GM13977 (cell line): ENCODE results near the gene COL15A1.

ENCODE experiments used
- DNase-seq: peaks from one replicate; pipeline ENCODE4 v3.0.0; 2012; ENCODE audit warnings: low spot score
- in situ Hi-C: fragments of 300-500 bp; cut with MboI; formaldehyde crosslinking; loops from one replicate; pipeline ENCODE4 v1.12.0; 2022; ENCODE audit warnings: low sequenced_read_pairs, low pct_unique_long_range_greater_than_20kb, mixed read lengths, inconsistent platforms; ENCODE audit not compliant: unreplicated experiment
- TF ChIP-seq, protein P1 (sequence below): IDR thresholded peaks from 2 replicates; pipeline ENCODE4 v1.5.1; 2012; ENCODE audit warnings: mild to moderate bottlenecking, control low read depth; ENCODE audit not compliant: insufficient read depth; ENCODE audit errors: extremely low read depth, missing control alignments

The COL15A1 gene

DNA sequence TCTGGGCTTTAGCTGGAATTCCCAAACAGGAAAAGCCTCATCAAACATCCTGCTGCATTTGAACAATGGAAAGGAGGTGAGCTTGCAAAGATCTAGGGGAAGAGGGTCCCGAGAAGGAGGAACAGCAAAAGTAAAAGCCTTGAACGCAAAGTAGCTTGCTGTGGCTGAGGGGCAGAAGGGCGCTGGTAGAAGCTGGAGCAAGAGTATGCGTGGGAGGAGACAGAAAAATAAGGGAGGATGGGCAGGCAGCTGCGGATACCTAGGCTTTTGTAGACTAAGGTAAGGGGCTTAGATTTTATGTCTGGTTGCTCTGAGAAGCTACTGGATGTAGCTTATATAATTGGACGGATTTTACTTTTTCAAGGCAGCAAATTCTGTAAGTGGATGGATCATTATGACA, 139.3 kb downstream of the COL15A1 start:
- TF ChIP-seq, protein P1, sequence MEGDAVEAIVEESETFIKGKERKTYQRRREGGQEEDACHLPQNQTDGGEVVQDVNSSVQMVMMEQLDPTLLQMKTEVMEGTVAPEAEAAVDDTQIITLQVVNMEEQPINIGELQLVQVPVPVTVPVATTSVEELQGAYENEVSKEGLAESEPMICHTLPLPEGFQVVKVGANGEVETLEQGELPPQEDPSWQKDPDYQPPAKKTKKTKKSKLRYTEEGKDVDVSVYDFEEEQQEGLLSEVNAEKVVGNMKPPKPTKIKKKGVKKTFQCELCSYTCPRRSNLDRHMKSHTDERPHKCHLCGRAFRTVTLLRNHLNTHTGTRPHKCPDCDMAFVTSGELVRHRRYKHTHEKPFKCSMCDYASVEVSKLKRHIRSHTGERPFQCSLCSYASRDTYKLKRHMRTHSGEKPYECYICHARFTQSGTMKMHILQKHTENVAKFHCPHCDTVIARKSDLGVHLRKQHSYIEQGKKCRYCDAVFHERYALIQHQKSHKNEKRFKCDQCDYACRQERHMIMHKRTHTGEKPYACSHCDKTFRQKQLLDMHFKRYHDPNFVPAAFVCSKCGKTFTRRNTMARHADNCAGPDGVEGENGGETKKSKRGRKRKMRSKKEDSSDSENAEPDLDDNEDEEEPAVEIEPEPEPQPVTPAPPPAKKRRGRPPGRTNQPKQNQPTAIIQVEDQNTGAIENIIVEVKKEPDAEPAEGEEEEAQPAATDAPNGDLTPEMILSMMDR = no peak
- in situ Hi-C loops = no loop called here
- DNase-seq = no peak

DNA sequence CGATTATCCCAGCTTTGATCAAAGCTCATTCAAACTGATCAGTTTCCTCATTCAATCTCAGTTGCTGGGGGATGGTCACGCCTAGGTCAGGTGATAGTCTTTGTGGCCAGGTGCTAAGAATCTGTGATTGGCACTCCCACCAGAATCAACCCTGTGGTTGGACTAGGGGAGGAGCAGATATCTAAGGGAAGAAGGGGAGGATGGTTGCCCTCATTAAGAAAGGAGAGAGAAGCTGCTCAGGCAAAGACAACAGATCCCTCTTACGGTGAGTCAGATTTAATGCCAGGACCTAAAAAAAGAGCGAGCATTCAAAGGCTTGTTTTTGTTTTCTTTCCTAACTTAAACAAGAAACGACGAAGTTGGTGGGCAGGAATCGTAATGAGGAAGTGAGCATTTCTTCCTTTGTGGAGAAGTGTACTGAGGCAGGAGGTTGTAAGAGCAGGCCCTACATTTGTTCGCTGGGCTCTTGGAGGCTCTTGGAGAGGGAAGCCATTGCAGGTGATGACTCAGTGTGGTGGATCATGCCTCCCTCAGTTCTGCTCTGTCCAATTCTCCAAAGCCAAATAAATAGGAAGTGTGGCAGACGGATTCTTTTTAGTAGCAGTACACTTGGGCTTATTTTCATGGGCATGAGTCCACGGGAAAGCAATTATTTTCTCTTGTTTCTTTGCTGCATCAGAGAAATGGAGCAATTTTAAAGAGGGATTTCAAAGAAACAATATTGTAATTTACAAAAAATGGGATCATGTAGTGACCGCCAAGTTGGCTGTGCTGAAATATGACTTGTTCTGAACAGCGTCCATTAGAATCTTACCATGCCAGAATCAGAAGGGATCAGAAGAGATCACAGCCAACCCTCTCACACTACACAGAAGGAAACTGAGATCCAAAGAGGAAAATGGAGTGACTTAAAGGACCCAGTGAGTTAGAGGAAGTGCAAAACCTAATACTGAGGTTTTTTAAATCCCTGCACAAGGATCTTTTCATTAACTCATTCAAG, 142.5 kb downstream of the COL15A1 start:
- TF ChIP-seq, protein P1 = no peak
- DNase-seq = no peak
- in situ Hi-C loops = no loop called here

DNA sequence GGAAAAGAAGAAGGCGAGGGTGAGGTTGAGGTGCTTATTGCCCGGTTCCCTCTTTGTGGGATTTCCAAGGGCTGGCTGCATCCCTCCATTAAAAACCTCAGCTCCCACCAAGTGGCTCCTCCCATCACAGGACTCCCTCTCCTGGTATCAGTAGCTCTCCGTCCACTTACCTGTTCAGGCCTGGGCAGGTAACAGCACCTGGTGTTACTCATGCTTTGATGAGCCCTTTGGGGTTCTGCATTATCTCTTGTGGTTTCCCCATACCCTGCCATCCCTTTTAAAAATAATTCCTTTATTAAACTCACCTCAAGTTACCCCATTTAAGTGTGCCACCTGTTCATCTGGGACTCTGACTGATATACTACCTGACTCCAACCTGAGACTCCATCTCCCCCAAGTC, 143.8 kb downstream of the COL15A1 start:
- DNase-seq = no peak
- in situ Hi-C loops = no loop called here

DNA sequence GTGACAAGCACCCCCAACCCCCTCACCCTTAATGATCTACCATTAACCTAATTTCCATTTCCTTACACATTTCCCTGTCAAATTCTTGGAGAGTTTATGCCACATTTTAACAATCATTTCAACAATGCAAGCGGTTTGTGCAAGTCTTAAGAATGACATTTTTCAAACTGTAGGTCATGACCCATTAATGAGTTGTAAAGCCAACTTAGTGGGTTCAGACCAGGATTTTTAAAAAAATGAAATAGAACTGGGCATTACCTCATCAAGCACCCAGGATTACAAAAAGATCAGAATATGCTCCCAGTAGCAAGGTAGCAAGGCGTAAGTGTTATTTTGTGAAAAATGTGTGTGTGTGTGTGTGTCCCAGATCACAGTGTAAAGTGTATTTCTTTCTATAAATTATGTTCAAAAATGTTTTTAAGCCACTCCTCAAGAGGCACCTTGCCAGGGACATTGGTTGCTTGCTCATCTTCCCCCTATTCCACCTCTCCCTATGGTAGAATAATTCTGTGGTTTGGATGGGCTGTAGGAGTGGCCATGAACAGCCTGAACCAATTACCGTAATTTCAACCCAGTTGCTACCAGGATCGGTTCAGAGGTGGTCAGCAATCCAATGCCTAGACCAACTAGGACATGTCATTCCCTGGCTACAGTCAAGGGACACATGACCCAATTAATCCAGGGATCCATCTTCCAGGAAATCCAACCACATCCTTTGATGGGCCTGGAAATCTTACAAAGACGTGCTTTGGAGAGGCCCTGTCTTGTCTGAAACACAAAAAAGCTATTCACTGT, 146.8 kb downstream of the COL15A1 start:
- in situ Hi-C loops = no loop called here

More for the DNA sequence above, 143.8 kb downstream of the COL15A1 start:
- TF ChIP-seq, protein P1 = no peak

DNA sequence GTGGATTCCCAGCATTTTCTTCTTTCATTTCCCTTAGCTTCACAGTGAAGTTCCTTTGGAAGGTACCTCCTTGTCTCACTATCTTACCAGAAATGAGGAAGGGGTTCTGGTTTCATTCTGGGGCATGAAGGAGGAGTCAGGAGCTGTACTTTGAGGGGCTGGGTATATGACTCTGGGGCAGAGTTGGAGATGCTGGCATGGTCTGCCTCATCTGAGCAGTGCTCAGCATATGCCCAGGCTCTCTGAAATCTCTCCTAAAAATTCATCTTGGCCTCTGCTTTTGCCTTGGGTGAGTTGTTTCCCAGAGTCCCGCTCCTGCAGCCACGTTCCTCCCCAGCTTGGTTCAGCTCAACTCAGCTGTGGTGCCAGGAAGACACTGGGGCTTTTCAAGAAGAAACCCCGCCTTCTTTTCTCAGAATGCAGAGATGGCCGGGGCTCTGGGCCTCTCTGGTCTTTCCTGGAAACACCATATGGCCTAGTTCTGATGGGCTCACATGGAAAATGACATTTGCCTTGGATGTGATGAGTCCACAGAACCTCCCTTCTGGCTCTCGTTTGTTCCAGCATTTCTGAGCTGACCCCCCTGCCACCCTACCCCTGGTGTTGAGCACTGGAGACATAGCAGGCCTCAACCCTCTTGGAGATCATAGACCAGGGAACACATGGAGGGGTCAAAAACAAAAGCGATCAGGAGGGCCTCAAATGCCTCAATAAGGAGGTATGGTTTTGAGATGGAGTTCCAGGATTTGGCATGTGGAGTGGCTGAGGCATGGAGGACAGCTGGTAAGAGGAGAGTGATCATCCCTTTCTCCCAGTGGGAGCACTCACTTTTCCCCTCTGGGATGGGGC, 149.2 kb downstream of the COL15A1 start:
- DNase-seq = no peak
- TF ChIP-seq, protein P1 = no peak
- in situ Hi-C loops = no loop called here

More for the DNA sequence above, 146.8 kb downstream of the COL15A1 start:
- TF ChIP-seq, protein P1 = no peak
- no peak for DNase-seq

DNA sequence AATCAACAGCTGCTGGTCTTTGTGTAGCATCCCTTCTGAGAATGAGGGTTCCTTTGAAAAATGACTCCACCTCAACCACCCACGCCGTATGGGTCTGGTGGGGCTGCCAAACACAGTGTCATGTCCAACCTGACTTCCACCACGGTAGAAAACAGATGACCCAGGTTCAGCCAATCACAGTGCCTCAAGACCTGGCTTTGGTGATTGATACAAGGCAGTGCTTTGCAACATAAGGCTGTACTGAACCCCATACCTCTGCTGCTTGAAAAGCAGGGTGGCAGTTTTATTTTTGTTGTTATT, 149.7 kb downstream of the COL15A1 start:
- TF ChIP-seq, protein P1 = no peak
- no peak for DNase-seq
- in situ Hi-C loops = no loop called here
